MM.1S (cell line): ENCODE results near the gene MOCS1.

ENCODE experiments used
- DNase-seq: peaks from one replicate; pipeline ENCODE4 v3.0.0-alpha.2; 2015
- H2AFZ ChIP-seq: fragments of 300-600 bp; sonication (generic); 2 replicates; pipeline ENCODE4 v1.6.0; 2016; ENCODE audit warnings: antibody characterized with exemption, low read length
- H3F3A ChIP-seq: fragments of 300-600 bp; sonication (generic); 2 replicates; pipeline ENCODE4 v1.6.1; 2016; ENCODE audit warnings: mild to moderate bottlenecking, antibody characterized with exemption, low read length, moderate library complexity, mixed read lengths; ENCODE audit not compliant: insufficient read depth
- H3K27ac ChIP-seq: fragments of 300-600 bp; sonication (generic); 2 replicates; pipeline ENCODE4 v1.5.1; 2016; ENCODE audit warnings: mild to moderate bottlenecking, low read length
- H3K27me3 ChIP-seq: fragments of 300-600 bp; sonication (generic); replicated peaks from 2 replicates; pipeline ENCODE4 v1.6.0; 2016; ENCODE audit warnings: low read length; ENCODE audit not compliant: insufficient read depth
- H3K36me3 ChIP-seq: fragments of 300-600 bp; sonication (generic); replicated peaks from 2 replicates; pipeline ENCODE4 v1.6.1; 2016; ENCODE audit warnings: mild to moderate bottlenecking, low read length, mixed read lengths; ENCODE audit not compliant: insufficient read depth
- H3K4me1 ChIP-seq: fragments of 300-600 bp; sonication (generic); 2 replicates; pipeline ENCODE4 v1.6.1; 2016; ENCODE audit warnings: low read length, mixed read lengths
- H3K4me2 ChIP-seq: fragments of 300-600 bp; sonication (generic); 2 replicates; pipeline ENCODE4 v1.6.0; 2016; ENCODE audit warnings: low read depth, low read length
- H3K4me3 ChIP-seq: fragments of 300-600 bp; sonication (generic); 2 replicates; pipeline ENCODE4 v1.5.1; 2016; ENCODE audit warnings: low read length, mixed read lengths
- H3K79me2 ChIP-seq: fragments of 300-600 bp; sonication (generic); 2 replicates; pipeline ENCODE4 v1.6.1; 2016; ENCODE audit warnings: mixed run types, low read length, mixed read lengths
- H3K9ac ChIP-seq: fragments of 300-600 bp; sonication (generic); 2 replicates; pipeline ENCODE4 v1.6.1; 2016; ENCODE audit warnings: low read length, mixed read lengths
- H3K9me2 ChIP-seq: fragments of 300-600 bp; sonication (generic); replicated peaks from 2 replicates; pipeline ENCODE4 v1.6.1; 2016; ENCODE audit warnings: mild to moderate bottlenecking, low read length, mixed read lengths; ENCODE audit not compliant: insufficient read depth
- H3K9me3 ChIP-seq: fragments of 300-600 bp; sonication (generic); replicated peaks from 2 replicates; pipeline ENCODE4 v1.6.1; 2016; ENCODE audit warnings: mild to moderate bottlenecking, low read length, mixed read lengths; ENCODE audit not compliant: insufficient read depth
- H4K20me1 ChIP-seq: fragments of 300-600 bp; sonication (generic); 2 replicates; pipeline ENCODE4 v1.6.1; 2016; ENCODE audit warnings: mild to moderate bottlenecking, low read length, moderate library complexity, mixed read lengths; ENCODE audit not compliant: insufficient read depth
- CTCF ChIP-seq: fragments of 300-600 bp; sonication (generic); IDR thresholded peaks from 2 replicates; pipeline ENCODE4 v1.5.1; 2016; ENCODE audit warnings: antibody characterized with exemption, low read length, mixed read lengths
- EZH2 ChIP-seq: fragments of 300-600 bp; sonication (generic); optimal IDR thresholded peaks from 2 replicates; pipeline ENCODE3; 2017; ENCODE audit warnings: low read depth, mild to moderate bottlenecking, antibody characterized with exemption, low read length, mixed read lengths
- EZH2phosphoT487 ChIP-seq: fragments of 300-600 bp; sonication (generic); IDR thresholded peaks from 2 replicates; pipeline ENCODE4 v1.6.1; 2018; ENCODE audit warnings: antibody characterized with exemption, low read length

MOCS1 gene

GRCh38 chr6:39925191-39925930 lies 8.9 kb downstream of the MOCS1 start:
- H4K20me1 ChIP-seq, result no peaks in the 10 kb centered on the region
- no peak overlapping the region for H3K27ac ChIP-seq
- TF ChIP-seq EZH2 (no peak), EZH2phosphoT487 (no peak), CTCF (no peak)

GRCh38 chr6:39924283-39924682 lies 10.0 kb downstream of the MOCS1 start:
- no peak overlapping the region for H3K9ac ChIP-seq
- no peaks in the 10 kb centered on the region for H3K4me1 ChIP-seq
- H3K79me2 ChIP-seq, result no peaks in the 10 kb centered on the region
- no peaks in the 10 kb centered on the region for H3K27me3 ChIP-seq
- TF ChIP-seq EZH2phosphoT487, result no peak
- no peak for TF ChIP-seq CTCF
- TF ChIP-seq EZH2, result no peak
- no peaks in the 10 kb centered on the region for H3K9me3 ChIP-seq
- no peaks in the 10 kb centered on the region for H3F3A ChIP-seq
- DNase-seq, result no peak
- H3K9me2 ChIP-seq, result no peaks in the 10 kb centered on the region
- no peak overlapping the region for H3K4me2 ChIP-seq
- no peaks in the 10 kb centered on the region for H3K36me3 ChIP-seq
- H4K20me1 ChIP-seq, result no peaks in the 10 kb centered on the region
- no peak overlapping the region for H2AFZ ChIP-seq
- H3K27ac ChIP-seq, result no peak overlapping the region
- no peak overlapping the region for H3K4me3 ChIP-seq

More at GRCh38 chr6:39925191-39925930, 8.9 kb downstream of the MOCS1 start:
- H3K79me2 ChIP-seq, result no peaks in the 10 kb centered on the region
- H3K9me3 ChIP-seq, result no peaks in the 10 kb centered on the region
- H3K4me1 ChIP-seq, result no peaks in the 10 kb centered on the region
- no peak overlapping the region for H3K9ac ChIP-seq
- no peaks in the 10 kb centered on the region for H3K9me2 ChIP-seq
- H3K4me3 ChIP-seq, result no peak overlapping the region
- no peak overlapping the region for H2AFZ ChIP-seq
- H3K36me3 ChIP-seq, result no peaks in the 10 kb centered on the region
- H3K4me2 ChIP-seq, result no peak overlapping the region
- no peaks in the 10 kb centered on the region for H3F3A ChIP-seq
- no peak for DNase-seq
- H3K27me3 ChIP-seq, result no peaks in the 10 kb centered on the region

- no peaks in the 10 kb centered on the region for H3K9me2 ChIP-seq
- no peaks in the 10 kb centered on the region for H4K20me1 ChIP-seq
- H3K9me3 ChIP-seq, result no peaks in the 10 kb centered on the region
- no peaks in the 10 kb centered on the region for H3F3A ChIP-seq
- no peak overlapping the region for H3K4me2 ChIP-seq
- H3K27me3 ChIP-seq, result no peaks in the 10 kb centered on the region
- no peaks in the 10 kb centered on the region for H3K36me3 ChIP-seq
- TF ChIP-seq EZH2phosphoT487 (no peak), CTCF (no peak), EZH2 (no peak)
- no peak overlapping the region for H3K27ac ChIP-seq
- no peak overlapping the region for H2AFZ ChIP-seq
- no peak overlapping the region for H3K4me3 ChIP-seq
- H3K9ac ChIP-seq, result no peak overlapping the region
- H3K79me2 ChIP-seq, result no peaks in the 10 kb centered on the region
- no peaks in the 10 kb centered on the region for H3K4me1 ChIP-seq
- no peak for DNase-seq
Observed at GRCh38 chr6:39923861-39924260, 10.4 kb downstream of the MOCS1 start.
